Measurements from ENCODE around the gene CTNNA3. TPM values are rescaled to one million over a fixed set of nuclear protein-coding genes. Genes with fewer than 3 reads are reported as not detected.

CTNNA3 gene
- total RNA-seq, 6 experiments from 2014 or later, result 0.19 to 3.6 (median 1.2) TPM

- TF ChIP-seq POLR2A (IDR thresholded peaks at IDR 0.05) (no peak), CTCF (IDR thresholded peaks at IDR 0.05) (no peak)
- intact Hi-C loops (cut with DNase I), result no loop called here
- Histone ChIP-seq H3K36me3 (no peaks in the 10 kb centered on the region), H3K27me3 (no peaks in the 10 kb centered on the region), H3K27ac (no peak overlapping the region), H3K4me3 (no peak overlapping the region), H3K9me3 (no peaks in the 10 kb centered on the region), H3K4me1 (no peaks in the 10 kb centered on the region)
- no peak for DNase-seq
- ATAC-seq, result peak; percentile 71 to 91 (median 80)
Observed at GRCh38 chr10:67173787-67174186, 522.2 kb downstream of the CTNNA3 start.

GRCh38 chr10:67171970-67172369 is 524.0 kb downstream of the CTNNA3 start:
- no peak for DNase-seq
- TF ChIP-seq POLR2A (IDR thresholded peaks at IDR 0.05), result no peak
- Histone ChIP-seq H3K27me3 (no peaks in the 10 kb centered on the region), H3K36me3 (no peaks in the 10 kb centered on the region), H3K27ac (no peak overlapping the region), H3K4me1 (no peaks in the 10 kb centered on the region), H3K4me3 (no peak overlapping the region), H3K9me3 (no peaks in the 10 kb centered on the region)
- intact Hi-C loops (cut with DNase I), result no loop called here
- 64% methylated on average over 1 of the region's 1 CpG for WGBS (ENCODE audit: insufficient coverage, low coverage, low lambda C conversion rate, missing lambda C conversion rate)
- ATAC-seq, result no peak

- no peaks in the 10 kb centered on the region for H3K9me3 ChIP-seq
- intact Hi-C loops (cut with DNase I), result no loop called here
- H3K27ac ChIP-seq, result no peak overlapping the region
- no peaks in the 10 kb centered on the region for H3K4me1 ChIP-seq
- H3K36me3 ChIP-seq, result no peaks in the 10 kb centered on the region
- ATAC-seq (no peak), DNase-seq (no peak)
- no peaks in the 10 kb centered on the region for H3K27me3 ChIP-seq
- TF ChIP-seq POLR2A (IDR thresholded peaks at IDR 0.05), result no peak
- TF ChIP-seq CTCF (IDR thresholded peaks at IDR 0.05), result no peak
- H3K4me3 ChIP-seq, result no peak overlapping the region
Observed at GRCh38 chr10:67156239-67156638, 539.8 kb downstream of the CTNNA3 start.

- Histone ChIP-seq H3K27me3 (no peaks in the 10 kb centered on the region), H3K9me3 (no peaks in the 10 kb centered on the region), H3K4me3 (no peak overlapping the region), H3K27ac (no peak overlapping the region), H3K36me3 (no peaks in the 10 kb centered on the region), H3K4me1 (no peaks in the 10 kb centered on the region)
- intact Hi-C loops (cut with DNase I), result no loop called here
- WGBS (ENCODE audit: insufficient coverage, low coverage, low lambda C conversion rate, missing lambda C conversion rate), result 58% methylated on average over 2 of the region's 2 CpGs
- ATAC-seq (no peak), DNase-seq (no peak)
- TF ChIP-seq POLR2A (IDR thresholded peaks at IDR 0.05) (no peak), CTCF (IDR thresholded peaks at IDR 0.05) (no peak)
Observed at GRCh38 chr10:67151471-67151870, 544.5 kb downstream of the CTNNA3 start.

- Histone ChIP-seq H3K4me1 (no peaks in the 10 kb centered on the region), H3K4me3 (no peak overlapping the region), H3K36me3 (no peaks in the 10 kb centered on the region), H3K9me3 (no peaks in the 10 kb centered on the region), H3K27me3 (no peaks in the 10 kb centered on the region), H3K27ac (no peak overlapping the region)
- WGBS (ENCODE audit: insufficient coverage, low coverage, low lambda C conversion rate, missing lambda C conversion rate), result 100% methylated on average over 1 of the region's 1 CpG
- ATAC-seq, result no peak
- intact Hi-C loops (cut with DNase I), result no loop called here
- no peak for DNase-seq
- TF ChIP-seq POLR2A (IDR thresholded peaks at IDR 0.05) (no peak), CTCF (IDR thresholded peaks at IDR 0.05) (no peak)
Observed at GRCh38 chr10:67144530-67144929, 551.5 kb downstream of the CTNNA3 start.

Data from right lobe of liver (tissue), 6 donors.